SU-DHL-6 (cell line): ENCODE data around the gene DOK7.

ENCODE experiments used
- H2AFZ ChIP-seq: fragments of 200-600 bp; sonication (generic); 2 replicates; pipeline ENCODE4 v1.6.1; 2014; ENCODE audit warnings: low read depth, mild to moderate bottlenecking, moderate library complexity, mixed read lengths, antibody characterized with exemption, low read length; ENCODE audit not compliant: severe bottlenecking
- H3F3A ChIP-seq: fragments of 200-600 bp; shearing (Covaris generic); 2 replicates; pipeline ENCODE4 v1.6.0; 2016; ENCODE audit warnings: antibody characterized with exemption, mild to moderate bottlenecking; ENCODE audit not compliant: insufficient read depth
- H3K27ac ChIP-seq: fragments of 200-600 bp; sonication (generic); 2 replicates; pipeline ENCODE4 v1.5.1; 2016; ENCODE audit warnings: low read depth, mild to moderate bottlenecking, low read length, moderate library complexity, mixed read lengths
- H3K27me3 ChIP-seq: fragments of 200-600 bp; sonication (generic), shearing (Covaris generic); 2 replicates; pipeline ENCODE4 v1.6.0; 2014; ENCODE audit warnings: mild to moderate bottlenecking, low read length
- H3K36me3 ChIP-seq: fragments of 200-600 bp; sonication (generic); 2 replicates; pipeline ENCODE4 v1.6.1; 2014; ENCODE audit warnings: mild to moderate bottlenecking, low read length, mixed read lengths
- H3K4me2 ChIP-seq: fragments of 300-600, 200-600 bp; shearing (Covaris generic), sonication (generic); 2 replicates; pipeline ENCODE4 v1.6.0; 2014; ENCODE audit warnings: low read length, low read depth, mild to moderate bottlenecking; ENCODE audit not compliant: poor library complexity, severe bottlenecking
- H3K4me3 ChIP-seq: fragments of 200-600 bp; sonication (generic); 2 replicates; pipeline ENCODE4 v1.5.1; 2014; ENCODE audit warnings: antibody characterized with exemption, low read length, mild to moderate bottlenecking, mixed read lengths; ENCODE audit not compliant: insufficient read depth, poor library complexity, severe bottlenecking
- H3K79me2 ChIP-seq: fragments of 200-600 bp; sonication (generic); 2 replicates; pipeline ENCODE4 v1.6.1; 2014; ENCODE audit warnings: mild to moderate bottlenecking, low read length, moderate library complexity; ENCODE audit not compliant: insufficient read depth
- H3K9ac ChIP-seq: fragments of 200-600 bp; sonication (generic); 2 replicates; pipeline ENCODE4 v1.7.0; 2014; ENCODE audit warnings: mild to moderate bottlenecking, low read length
- H3K9me2 ChIP-seq: fragments of 200-600 bp; sonication (generic); replicated peaks from 2 replicates; pipeline ENCODE4 v1.6.1; 2014; ENCODE audit warnings: low read length; ENCODE audit not compliant: insufficient read depth
- H3K9me3 ChIP-seq: fragments of 200-600 bp; sonication (generic); 2 replicates; pipeline ENCODE4 v1.6.1; 2014; ENCODE audit warnings: low read length, mixed read lengths; ENCODE audit not compliant: insufficient read depth
- H4K20me1 ChIP-seq: fragments of 200-600 bp; sonication (generic); 2 replicates; pipeline ENCODE4 v1.6.1; 2014; ENCODE audit warnings: low read depth, mild to moderate bottlenecking, antibody characterized with exemption, low read length, moderate library complexity, mixed read lengths
- CTCF ChIP-seq: fragments of 200-600 bp; sonication (generic); IDR thresholded peaks from one replicate; pipeline ENCODE4 v1.5.1; 2017; ENCODE audit warnings: antibody characterized with exemption, mild to moderate bottlenecking, low read length, moderate library complexity; ENCODE audit not compliant: insufficient read depth, poor library complexity, severe bottlenecking
- EZH2phosphoT487 ChIP-seq: fragments of 200-600 bp; sonication (generic), shearing (Covaris generic); conservative IDR thresholded peaks from 2 replicates; pipeline ENCODE4 v1.6.1; 2018; ENCODE audit warnings: mild to moderate bottlenecking, antibody characterized with exemption, low read length, moderate library complexity, mixed read lengths

DOK7 gene

GRCh38 chr4:3442460-3442958 lies 20.6 kb upstream of the DOK7 start:
- H2AFZ ChIP-seq: no peak overlapping the region

DNA sequence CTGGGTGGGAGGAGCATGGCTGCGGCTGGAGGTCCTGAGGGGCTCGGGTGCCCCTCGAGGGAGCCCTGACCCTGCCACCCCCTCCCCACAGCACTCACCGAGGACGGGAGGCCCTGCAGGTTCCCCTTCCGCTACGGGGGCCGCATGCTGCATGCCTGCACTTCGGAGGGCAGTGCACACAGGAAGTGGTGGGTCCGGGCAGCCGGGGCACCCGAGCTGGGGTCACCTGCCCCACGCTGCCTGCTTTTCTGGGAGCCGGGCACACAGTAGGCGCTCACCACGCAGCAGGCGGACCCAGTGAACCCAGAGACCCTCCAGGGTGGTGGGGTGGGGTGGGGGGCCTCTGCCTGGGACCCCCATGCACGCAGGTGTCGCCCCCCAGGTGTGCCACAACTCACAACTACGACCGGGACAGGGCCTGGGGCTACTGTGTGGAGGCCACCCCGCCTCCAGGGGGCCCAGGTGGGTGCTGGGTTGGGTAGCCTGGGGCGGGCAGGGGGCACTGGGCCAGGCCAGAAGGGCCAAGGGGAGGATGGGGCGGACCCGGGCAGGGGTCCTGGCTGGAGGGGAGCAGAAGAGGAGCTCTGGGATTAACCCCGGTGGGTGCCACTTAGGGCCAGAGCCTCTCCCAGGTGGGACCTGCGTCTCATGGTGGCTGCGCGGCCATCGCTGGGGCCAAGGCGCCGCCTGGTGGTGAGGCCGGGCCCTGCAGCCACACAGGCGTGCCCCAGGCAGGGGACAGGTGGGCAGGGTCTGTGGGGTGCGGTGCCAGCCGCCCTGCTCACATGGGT lies 20.0 kb upstream of the DOK7 start:
- Histone ChIP-seq H3K9me3 (no peaks in the 10 kb centered on the region), H3K4me2 (no peak overlapping the region), H3K27ac (no peak overlapping the region), H3K4me3 (no peak overlapping the region), H3F3A (no peaks in the 10 kb centered on the region), H3K9ac (no peak overlapping the region), H3K9me2 (no peaks in the 10 kb centered on the region), H2AFZ (no peak overlapping the region), H3K79me2 (no peaks in the 10 kb centered on the region), H3K27me3 (no peaks in the 10 kb centered on the region), H4K20me1 (no peaks in the 10 kb centered on the region), H3K36me3 (no peaks in the 10 kb centered on the region)
- TF ChIP-seq EZH2phosphoT487: no peak
- TF ChIP-seq CTCF: peak; percentile 90

More at GRCh38 chr4:3442460-3442958, 20.6 kb upstream of the DOK7 start:
- Histone ChIP-seq H3K4me3 (no peak overlapping the region), H3K27me3 (no peaks in the 10 kb centered on the region), H4K20me1 (no peaks in the 10 kb centered on the region), H3K9me2 (no peaks in the 10 kb centered on the region), H3F3A (no peaks in the 10 kb centered on the region), H3K4me2 (no peak overlapping the region), H3K9ac (no peak overlapping the region), H3K27ac (no peak overlapping the region), H3K9me3 (no peaks in the 10 kb centered on the region), H3K36me3 (no peaks in the 10 kb centered on the region), H3K79me2 (no peaks in the 10 kb centered on the region)
- TF ChIP-seq CTCF: no peak
- TF ChIP-seq EZH2phosphoT487: no peak

DNA sequence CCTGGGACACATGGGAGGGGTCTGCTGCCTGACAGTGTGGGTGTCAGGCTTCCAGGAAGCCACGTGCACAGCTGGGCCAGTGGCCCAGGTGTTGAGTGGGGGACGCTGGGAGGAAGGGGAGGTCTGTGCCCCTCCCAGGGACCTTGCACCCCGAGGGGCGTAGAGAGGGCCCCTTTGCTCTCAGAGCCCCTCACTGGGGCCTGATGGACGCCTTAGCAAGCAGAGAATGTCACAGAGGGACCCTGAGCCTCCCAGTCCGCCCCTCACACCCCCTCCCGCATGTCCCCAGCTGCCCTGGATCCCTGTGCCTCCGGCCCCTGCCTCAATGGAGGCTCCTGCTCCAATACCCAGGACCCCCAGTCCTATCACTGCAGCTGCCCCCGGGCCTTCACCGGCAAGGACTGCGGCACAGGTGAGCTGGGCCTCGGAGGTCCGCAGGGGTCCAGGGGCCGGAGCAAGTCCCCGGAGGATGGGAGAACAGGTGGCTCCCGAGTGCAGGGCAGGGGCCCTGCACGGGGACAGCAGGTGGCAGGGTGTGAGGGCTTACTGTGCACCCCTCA lies 19.3 kb upstream of the DOK7 start:
- no peaks in the 10 kb centered on the region for H3K36me3 ChIP-seq
- H3K9me3 ChIP-seq: no peaks in the 10 kb centered on the region
- H3K27ac ChIP-seq: no peak overlapping the region
- H3F3A ChIP-seq: no peaks in the 10 kb centered on the region
- no peak overlapping the region for H2AFZ ChIP-seq
- no peak overlapping the region for H3K4me2 ChIP-seq
- H3K4me3 ChIP-seq: no peak overlapping the region
- no peaks in the 10 kb centered on the region for H3K79me2 ChIP-seq
- no peaks in the 10 kb centered on the region for H4K20me1 ChIP-seq
- TF ChIP-seq CTCF (no peak), EZH2phosphoT487 (no peak)
- H3K9me2 ChIP-seq: no peaks in the 10 kb centered on the region
- no peak overlapping the region for H3K9ac ChIP-seq
- no peaks in the 10 kb centered on the region for H3K27me3 ChIP-seq
